Measurements from ENCODE around the gene CPA3.

CPA3 gene

DNA sequence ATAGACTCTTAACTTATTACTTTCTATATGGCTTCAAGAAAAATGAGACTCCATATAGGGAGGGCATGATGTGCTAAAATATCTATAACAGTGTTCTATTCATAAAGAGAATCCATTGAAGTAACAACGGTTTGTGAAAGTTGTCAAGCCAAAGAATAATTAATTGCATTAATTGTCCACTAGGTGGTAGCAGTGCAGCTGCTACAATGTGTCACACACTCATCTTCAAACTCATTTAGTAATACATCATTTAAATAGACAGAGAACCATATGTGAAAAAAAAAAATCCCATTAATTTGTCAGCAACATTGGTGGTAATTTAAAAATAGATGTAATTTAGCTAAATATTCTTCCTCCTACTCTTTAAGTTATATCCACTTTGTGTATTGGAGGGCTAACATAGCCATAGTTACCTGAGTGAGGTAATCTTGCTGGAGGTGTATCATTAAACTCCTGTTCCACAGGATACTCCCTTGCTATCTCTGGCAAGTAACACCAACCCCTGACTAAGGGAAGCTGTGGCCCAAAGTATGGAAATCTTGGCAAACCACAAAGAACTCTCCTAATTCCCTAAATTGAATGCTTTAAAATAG lies 3.7 kb upstream of the CPA3 start:
- no peak for DNase-seq

DNA sequence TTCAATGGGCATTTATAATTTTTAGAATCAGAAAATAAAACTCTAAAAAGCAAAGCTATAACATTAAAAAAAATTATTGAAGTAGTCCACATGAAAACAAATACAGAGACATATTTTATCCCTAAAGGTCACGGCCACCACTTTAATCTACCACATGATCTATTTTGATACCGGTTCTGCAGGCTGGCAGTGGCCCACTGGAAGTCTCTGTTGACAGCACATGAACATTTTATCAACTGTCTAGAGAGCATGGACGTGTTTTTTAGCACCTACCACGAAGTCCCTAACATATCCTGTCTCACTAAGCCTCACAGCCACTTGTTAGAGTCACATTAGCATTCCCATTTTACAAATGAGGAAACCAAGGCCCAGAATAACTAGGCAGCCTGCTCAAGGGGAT lies 1.8 kb upstream of the CPA3 start:
- no peak for DNase-seq

DNA sequence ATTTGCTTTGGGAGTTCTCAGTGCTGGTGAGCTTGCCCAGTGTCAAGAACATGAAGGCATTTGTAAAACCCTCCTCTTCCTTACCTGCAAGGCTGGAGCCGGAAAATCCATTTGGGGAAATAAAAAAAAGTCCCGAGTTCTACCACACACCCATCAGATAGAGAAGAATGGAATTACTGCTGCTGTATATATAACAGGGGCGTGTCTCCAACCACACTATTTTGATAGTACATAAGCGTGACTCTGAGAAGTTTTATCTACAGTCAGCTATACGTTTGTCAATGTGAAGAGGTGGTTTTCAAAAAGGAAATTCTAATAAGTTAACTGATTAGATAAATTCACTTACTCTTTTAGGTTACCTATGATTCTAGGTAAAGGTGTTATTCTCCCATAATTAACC lies 1.3 kb upstream of the CPA3 start:
- DNase-seq = no peak

DNA sequence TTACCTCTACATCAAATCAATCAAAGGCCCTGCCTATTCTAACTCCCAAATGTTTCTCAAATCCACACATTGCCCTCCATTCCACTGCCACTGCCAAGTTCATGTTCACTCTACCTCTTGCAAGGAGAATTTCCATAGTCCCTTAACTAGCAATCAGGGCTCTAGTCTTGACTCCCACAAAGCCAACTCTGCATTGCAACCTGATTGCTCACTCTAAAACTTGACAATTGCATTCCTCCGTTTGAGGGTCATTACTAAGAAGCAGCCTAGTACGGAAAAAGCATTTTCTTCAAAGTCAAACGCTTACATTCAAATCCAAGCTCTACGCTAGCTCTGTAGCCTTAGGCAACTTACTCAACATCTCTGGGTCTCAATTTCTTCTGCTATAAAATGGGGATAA lies 1.2 kb downstream of the CPA3 start:
- no peak for DNase-seq

DNA sequence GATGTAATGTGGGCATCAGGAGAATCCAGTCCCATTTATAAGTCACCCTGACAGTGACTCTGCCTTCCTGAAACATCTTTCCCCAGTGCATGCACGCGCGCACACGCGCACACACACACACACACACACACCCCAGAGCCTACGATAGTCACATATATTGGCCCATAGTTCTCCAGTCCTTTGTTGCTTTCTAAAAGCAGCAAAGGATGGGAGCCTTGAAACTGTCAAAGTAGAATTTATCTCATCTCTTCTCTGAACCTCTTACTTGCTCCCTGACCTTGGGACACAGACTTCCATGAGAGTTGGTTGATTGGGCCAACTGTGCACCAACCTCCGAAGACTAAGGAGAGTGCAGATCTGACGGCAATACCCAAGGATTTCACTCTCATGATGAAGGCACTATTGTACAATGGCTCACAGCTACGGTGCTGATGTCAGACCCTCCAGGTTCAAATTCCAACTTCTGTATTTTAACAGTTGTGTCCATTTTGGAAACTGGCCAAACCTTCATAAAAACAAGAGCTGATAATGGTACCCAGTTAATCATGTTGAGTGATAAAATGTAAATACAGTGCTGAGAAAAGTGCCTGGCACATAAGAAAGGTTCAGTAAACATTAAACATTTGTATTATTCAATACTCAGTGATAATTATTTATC lies 8.3 kb downstream of the CPA3 start:
- DNase-seq = no peak

DNA sequence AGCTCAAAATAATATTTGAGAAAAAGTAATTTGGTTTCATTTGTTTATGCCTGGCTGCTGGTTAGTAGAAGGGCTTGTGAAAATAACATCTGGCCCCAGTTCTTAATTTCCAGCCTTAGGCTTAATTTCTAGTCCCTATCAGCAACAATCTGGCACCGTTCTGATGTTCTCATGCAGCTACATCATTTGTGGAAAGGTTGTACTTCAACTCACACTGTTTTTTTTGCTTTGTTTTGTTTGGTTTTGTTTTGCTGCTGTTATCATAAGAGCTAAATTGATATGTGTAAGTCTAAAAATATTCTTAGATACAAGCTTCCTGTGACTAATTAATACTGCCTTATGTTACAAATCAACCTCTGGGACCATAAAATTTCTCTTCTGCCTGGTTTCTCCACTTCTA lies 8.9 kb downstream of the CPA3 start:
- no peak for DNase-seq

DNA sequence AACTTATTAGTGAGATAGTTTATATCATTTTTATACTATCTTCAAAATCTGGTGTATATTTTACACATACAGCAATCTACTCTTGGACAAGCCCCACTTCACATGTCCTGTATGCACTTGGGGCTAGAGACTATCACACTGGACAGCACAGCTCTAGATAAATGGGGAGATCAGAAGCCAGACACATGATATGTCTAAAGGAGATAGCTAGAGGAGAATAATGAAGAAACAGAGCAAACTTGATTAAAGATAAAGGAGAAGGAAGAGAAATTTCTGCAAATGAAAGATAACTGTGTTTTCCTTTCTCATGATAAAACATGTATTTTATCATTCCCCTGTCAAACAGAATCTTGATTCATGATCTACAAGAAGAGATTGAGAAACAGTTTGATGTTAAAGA lies 13.0 kb downstream of the CPA3 start:
- no peak for DNase-seq

DNA sequence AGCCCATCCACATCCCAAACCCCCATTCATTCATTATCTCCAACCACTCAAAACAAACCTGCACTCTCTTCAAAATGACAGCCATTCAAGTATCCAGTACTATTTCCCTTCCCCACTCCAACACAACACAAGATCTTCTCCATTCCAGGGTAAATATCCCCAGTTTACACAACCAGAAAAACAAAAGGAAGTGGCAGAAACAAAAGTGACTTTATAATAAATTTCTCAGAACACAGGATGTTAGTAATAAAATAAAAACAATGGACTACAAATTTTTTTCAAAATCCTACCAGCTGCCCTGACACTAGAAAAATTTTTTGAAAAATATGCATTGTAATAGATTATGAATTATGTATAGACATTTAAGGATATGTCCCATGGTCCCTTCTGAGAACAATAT lies 14.2 kb downstream of the CPA3 start:
- DNase-seq = no peak

DNA sequence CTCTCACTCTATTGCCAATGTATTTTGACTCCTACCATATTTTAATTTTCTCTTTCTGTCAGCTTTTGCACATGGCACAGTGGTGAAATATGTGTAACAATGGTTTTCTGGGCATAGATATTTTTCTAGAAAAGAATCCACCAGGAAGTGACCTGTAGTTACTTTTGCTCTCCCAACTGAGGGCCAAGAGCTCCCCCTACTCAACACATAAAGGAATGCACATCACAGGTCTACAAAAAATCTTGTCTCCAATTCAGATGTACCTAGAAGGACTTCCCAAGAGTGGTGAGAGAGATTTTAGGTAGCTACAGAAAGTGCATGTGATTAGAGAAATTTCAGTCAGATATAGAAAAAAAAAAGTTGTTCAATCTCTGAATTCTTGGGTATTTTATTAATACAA lies 15.6 kb downstream of the CPA3 start:
- DNase-seq = no peak

DNA sequence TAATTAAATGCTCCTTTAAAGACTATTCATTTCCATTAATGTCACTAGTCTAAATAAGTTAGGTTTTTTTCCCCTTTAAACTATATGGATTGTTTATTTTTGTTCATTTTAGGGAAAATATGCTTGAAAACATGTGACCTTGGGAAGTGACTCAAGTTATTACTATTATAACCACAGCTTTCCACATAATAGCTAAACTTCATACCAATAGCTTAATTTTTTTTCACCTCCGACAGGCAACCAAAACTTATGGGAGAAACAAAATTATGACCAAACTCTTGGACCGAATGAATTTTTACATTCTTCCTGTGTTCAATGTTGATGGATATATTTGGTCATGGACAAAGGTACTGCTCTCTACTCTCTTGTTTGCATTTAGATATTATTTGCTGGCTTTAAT lies 16.2 kb downstream of the CPA3 start:
- DNase-seq = no peak

DNA sequence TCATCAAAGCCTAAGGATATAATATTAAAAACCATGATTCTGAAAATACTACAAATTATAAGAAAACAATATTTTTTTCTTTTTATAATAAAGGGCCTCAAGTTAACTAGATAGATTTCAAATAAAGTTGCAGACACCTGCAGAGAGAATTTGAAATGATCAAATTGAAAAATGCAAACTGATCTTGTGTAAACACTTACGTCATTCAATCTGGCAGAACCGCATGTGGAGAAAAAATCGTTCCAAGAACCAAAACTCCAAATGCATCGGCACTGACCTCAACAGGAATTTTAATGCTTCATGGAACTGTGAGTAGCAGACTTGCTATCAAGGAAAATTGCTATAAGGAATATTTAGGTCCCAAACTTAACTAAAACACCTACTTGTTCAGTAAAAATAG lies 17.2 kb downstream of the CPA3 start:
- DNase-seq = no peak

DNA sequence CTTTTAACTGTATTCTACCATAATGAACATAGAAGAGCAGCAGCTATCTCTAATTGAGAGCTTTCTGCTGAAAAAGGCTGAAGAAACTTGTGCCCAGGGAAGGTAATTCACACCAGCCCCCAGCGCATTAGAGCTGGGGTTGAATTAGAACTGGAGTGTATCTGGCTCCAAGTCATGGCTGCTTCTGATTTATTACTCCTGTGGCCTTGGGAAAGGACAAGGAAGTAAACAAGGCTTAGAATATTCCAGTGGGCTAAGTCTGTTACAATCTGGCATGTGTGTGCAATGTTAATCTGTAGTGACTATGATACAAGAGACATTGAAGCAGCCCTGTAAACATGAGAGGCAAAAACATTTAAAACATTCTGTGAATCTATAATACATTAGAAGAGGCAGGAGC lies 18.1 kb downstream of the CPA3 start:
- DNase-seq = no peak

DNA sequence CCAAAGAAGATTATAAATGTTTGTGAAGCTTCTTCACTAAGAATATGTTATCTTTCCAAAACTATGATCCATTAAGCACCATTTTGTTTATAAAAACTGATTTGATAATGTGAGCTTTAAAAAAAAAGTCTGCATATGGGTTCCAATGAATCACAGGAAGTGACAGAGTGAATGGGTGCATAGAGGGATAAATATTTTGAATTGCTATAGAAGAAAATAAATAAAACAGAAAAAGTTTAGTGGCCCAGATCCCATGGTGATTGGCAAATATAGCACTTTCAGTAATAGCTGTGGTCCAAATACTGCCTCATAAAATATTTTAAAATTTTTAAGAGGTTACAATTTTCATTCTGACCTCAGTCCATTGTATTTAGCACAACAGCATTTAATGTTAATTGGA lies 19.2 kb downstream of the CPA3 start:
- DNase-seq = no peak

DNA sequence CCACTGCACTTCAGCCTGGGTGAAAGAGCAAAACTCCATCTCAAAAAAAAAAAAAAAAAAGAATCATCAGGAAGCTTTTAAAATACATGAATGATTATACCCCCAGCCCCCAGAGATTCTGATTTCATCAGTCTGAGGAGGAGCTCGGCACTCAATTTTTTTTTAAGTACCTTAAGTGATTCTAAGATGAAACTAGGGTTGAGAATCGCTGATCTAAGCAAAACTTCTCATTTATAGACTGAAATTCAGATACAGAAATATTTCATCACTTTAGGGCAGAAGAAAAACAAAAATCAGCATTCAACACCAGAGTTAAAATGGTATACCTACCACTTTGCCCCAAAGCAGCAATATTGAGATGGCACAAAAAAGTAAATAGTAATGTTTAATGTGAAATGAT lies 24.7 kb downstream of the CPA3 start:
- no peak for DNase-seq

DNA sequence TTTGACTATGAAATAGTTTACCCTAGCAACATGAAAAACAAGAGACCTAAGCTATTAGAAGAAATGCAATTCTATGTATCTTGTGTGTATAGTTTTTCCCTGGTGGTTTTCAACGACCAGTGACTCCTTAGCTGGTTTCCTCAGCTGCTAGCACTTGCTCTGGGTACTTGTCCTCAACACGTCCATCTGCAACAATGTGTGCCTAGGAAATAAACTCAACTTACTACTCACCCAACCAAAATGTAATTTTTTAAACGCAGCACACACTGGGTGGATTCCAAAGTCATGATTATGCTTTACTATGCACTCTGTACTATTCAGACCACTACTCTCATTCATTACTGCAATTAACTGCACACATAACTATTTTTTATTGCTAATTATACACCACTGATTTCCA lies 31.0 kb downstream of the CPA3 start:
- no peak for DNase-seq

DNA sequence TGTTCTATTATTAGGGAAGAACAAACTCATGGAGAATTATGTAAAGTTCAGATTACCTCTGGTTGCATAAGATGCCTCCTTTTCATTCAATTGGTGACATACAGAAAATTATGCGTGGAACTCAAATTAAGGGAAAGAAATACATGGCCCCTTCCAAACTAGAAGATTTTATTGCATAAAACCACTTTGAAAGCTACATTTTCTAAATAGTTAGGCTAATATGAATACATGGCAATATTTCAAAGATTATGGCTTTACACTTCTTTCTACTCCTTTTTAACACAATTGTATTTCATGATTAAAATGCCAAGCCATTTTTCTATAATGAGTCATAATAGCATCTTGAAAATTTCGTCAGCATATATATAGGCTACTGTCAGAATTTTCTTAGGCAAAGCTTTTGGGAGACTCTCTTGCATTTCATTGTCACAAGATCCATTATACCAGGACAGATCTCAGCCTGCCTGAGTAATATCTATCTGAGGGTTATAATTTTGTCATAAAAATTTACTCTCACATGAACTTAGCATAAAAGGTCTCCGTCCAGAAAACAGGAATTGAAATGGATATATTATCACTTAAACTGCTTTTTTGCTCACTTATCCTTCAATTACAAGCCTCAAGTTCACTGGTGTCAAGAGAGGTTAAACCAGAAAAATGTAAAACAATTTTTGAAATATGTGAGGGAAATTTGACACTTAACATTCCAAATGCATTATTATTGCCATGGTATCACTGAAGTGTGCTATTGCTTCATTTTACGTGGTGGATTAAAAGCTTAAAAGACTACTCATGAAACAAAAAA lies 37.1 kb downstream of the CPA3 start:
- no peak for DNase-seq

DNA sequence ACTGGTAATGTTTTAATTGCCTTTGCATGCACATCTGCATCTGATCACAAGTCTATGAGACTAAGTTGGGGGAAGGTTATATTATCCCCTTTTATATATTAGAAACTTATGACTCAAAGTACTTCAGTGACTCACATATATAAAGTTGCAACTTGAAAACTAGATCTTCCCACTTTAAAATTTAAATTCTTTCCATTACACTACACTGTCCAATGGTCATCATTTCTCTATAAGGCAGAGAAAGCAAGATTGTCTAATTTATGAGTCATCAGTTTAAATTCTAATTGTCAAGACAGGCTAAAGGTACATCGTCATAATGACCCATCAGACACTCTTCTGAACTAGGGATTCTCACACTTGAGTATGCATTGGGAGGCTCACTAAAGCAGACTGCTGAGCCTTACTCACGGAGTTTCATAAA lies 37.9 kb downstream of the CPA3 start:
- no peak for DNase-seq

DNA sequence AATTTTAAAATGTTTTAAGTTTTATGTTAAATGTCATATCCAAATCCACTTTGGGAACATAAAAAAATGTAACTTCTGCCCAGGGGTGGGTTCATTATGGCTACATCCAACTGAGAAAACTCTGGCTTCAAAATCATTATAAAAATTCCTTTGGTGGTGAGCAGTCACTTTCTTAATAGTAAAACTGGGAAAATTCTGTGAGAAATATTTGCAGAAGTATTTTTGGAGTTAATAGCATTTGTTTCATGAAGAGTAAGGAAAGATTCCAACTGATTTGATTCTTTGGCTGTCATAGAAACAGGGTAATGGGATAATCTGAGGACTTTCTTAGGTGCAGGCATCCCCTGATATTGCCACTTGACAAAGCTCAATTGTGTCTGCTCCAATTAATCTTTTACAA lies 38.8 kb downstream of the CPA3 start:
- DNase-seq = no peak

DNA sequence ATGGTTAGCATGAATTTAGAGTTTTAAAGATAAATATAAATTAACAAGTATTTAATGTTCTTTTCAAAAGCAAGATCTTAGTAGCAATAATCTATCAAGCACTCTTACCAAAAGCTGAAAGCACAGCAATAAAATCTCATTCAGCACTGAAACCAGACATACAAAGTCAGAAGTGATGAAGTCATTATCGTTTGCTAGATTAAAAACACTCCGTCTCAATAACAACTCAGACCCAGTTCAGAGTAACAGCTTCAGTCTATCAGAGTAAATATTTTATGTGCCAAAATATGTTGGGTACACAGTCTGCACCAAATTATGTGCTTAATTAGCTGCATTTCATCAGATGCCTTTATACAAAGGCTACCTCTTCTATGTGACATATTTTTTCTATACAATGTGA lies 41.6 kb downstream of the CPA3 start:
- DNase-seq = no peak

DNA sequence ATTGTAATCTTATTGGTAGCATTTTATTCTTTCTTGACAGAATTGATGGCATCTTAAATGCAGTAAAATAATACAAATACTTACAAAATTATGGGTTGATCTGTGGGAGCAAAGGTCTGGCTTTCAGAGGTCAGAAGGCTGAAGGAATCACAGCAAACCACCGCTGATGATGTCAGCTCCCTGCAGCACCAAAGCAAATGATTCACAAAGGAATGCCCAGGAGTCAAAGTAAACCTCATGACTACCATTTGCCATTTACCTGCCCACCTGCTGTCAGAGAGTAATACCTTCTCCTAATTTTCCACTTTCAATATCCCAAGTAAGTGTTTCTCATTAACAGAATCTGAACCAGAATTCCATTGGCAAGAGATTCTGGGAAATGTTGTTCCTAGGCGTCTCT lies 46.1 kb downstream of the CPA3 start:
- DNase-seq = no peak

DNA sequence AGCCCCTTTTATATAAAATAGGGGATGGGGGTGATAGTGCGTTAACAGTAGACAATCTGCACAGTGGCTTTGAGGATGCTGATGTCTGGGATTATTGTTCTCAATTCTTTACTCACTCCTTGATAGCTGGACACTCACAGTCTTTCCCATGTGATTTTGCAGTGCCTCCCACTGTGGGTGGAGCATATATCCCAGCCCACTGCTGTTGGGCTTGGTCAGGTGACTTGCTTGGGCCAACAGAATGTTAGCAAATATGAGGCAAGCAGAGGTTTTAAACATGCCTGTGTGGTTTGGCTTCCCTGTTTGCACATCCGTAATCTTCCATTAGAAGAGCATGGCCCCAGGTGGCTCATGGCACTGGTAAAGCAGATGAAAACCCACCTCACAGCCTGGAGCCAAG lies 46.5 kb downstream of the CPA3 start:
- DNase-seq = no peak

DNA sequence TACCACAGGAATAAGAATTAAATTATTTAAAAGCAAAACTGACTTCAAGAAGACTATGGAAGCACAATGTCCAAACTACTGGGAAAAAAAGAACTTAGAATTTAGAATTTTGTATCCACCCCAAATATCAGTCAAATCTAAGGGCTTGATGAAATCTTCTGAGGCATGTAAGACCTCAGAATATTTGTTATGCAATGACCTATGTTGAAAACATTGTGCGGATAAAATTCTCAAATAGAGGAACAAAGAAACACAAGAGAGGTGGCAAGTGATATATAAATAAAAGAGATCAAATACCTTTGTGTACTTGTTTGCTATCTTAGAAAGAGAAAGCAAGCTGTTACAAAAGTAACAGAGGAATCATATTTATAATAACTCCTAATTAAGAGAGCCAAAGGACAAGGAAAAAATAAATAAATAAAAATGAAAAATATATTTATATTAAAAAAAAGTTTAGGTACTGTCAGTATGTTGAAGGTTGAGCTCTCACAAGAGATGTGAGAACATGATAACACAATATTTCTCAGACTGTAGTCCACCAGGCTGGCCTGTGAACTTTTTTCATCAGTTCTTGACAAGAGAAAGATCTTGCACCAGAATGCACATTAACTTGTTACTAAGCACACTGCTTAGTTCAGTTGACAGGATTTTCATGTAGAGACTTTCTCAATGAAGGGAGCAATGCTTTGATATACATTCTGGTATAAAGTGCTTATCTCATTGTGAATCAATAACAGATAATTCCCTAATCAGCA lies 50.0 kb downstream of the CPA3 start:
- no peak for DNase-seq

DNA sequence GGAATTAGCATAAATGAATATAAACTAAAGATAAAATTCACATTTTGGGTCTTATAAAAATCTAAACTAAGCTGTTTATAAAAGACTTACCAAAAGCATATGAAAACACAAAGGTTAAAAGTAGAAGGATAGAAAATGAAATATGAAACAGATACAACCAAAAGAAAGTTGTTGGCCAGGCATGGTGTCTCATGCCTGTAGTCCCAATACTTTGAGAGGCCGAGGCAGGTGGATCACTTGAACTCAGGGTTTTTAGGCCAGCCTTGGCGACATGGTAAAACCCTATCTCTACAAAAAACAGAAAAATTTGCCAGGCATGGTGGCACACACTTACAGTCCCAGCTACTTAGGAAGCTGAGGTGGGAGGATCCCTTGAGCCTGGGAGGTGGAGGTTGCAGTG lies 51.0 kb downstream of the CPA3 start:
- DNase-seq = no peak

DNA sequence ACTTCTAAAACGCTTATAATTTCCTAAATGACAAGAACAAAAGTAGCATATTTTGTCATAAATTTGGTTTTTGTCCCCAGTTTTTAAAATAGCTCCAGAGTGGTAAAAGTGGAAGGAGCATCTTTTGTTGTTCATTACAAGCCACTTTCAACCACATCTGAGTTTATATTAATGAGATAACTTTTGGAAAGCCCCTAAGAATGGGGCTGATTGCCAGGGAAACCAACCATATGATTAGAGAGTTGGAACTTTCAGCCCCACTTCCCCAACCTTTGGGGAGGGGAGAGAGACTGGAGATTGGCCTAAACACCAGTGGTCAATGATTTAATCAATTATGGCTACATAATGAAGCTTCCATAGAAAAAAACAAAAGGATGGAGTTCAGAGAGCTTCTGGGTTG lies 57.4 kb downstream of the CPA3 start:
- no peak for DNase-seq

All from NCI-H2171 (cell line).